IMR-90 (cell line): ENCODE data around the gene SLX1B. TPM values are rescaled to one million over a fixed set of nuclear protein-coding genes. Genes with fewer than 3 reads are reported as not detected.
"Not testable (repeated sequence)": the region's sequence is repeated elsewhere in the genome, so short reads cannot be mapped to it uniquely, and the experiment has no call there.

Experiments used
- ATAC-seq: fragments of 200-7000 bp; cut with Tn5 transposase; 2 replicates; pipeline ENCODE4 v1.9.1; 2020; ENCODE audit warnings: low read depth, mild to moderate bottlenecking, moderate library complexity
- BruUV-seq: library from RNA; stranded (reverse); fragments of 400-500 nt; replicated peaks from 2 replicates; lab custom pipeline; 2021; lab: Mats Ljungman, UMichigan
- CTCF ChIA-PET: fragments of 300-600 bp; formaldehyde crosslinking; extraction: SDS; loops from one replicate; lab custom pipeline; 2021; ENCODE audit warnings: antibody characterized with exemption; lab: Yijun Ruan, JAX
- POLR2A ChIA-PET: fragments of 300-600 bp; sonication (Branson Sonifier 250); formaldehyde crosslinking; loops from one replicate; lab custom pipeline; 2022; ENCODE audit warnings: antibody characterized with exemption; ENCODE audit not compliant: unreplicated experiment; lab: Charles Lee
- DNase-seq: peaks from one replicate; pipeline ENCODE4 v3.0.0; 2013
- H2AFZ ChIP-seq: replicated peaks from 2 replicates; pipeline ENCODE3; 2013; ENCODE audit warnings: low read length, mild to moderate bottlenecking; ENCODE audit not compliant: poor library complexity
- H2AK5ac ChIP-seq: 2 replicates; pipeline ENCODE4 v1.6.1; 2013; ENCODE audit warnings: low read depth, low read length, inconsistent platforms
- H2AK9ac ChIP-seq: replicated peaks from 2 replicates; pipeline ENCODE3; 2013; ENCODE audit warnings: mild to moderate bottlenecking, low read depth, low read length, moderate library complexity; ENCODE audit not compliant: poor library complexity
- H2BK120ac ChIP-seq: 2 replicates; pipeline ENCODE4 v1.6.1; 2013; ENCODE audit warnings: low read depth, low read length, inconsistent platforms
- H2BK15ac ChIP-seq: 3 replicates; pipeline ENCODE4 v1.6.1; 2013; ENCODE audit warnings: low read depth, low read length, inconsistent platforms
- H2BK20ac ChIP-seq: 2 replicates; pipeline ENCODE4 v1.6.1; 2013; ENCODE audit warnings: low read depth, mild to moderate bottlenecking, inconsistent platforms, low read length, moderate library complexity
- H2BK5ac ChIP-seq: 2 replicates; pipeline ENCODE4 v1.6.1; 2013; ENCODE audit warnings: mild to moderate bottlenecking, low read depth, low read length, inconsistent platforms; ENCODE audit not compliant: poor library complexity, severe bottlenecking
- H3K14ac ChIP-seq: replicated peaks from 2 replicates; pipeline ENCODE4 v1.6.1; 2013; ENCODE audit warnings: low read depth, low read length, inconsistent platforms
- H3K18ac ChIP-seq: 2 replicates; pipeline ENCODE4 v1.6.1; 2013; ENCODE audit warnings: low read depth, low read length, control low read depth
- H3K23ac ChIP-seq: 2 replicates; pipeline ENCODE4 v1.6.1; 2013; ENCODE audit warnings: low read depth, low read length, inconsistent platforms
- H3K27ac ChIP-seq: 2 replicates; pipeline ENCODE4 v1.5.1; 2013; ENCODE audit warnings: mild to moderate bottlenecking, control low read depth, low read length; ENCODE audit not compliant: insufficient read depth
- H3K27me3 ChIP-seq: 2 replicates; pipeline ENCODE4 v1.6.1; 2013; ENCODE audit warnings: low read length; ENCODE audit not compliant: control insufficient read depth, insufficient read depth
- H3K36me3 ChIP-seq: 2 replicates; pipeline ENCODE4 v1.6.1; 2013; ENCODE audit warnings: low read length, mixed read lengths; ENCODE audit not compliant: control insufficient read depth, insufficient read depth
- H3K4ac ChIP-seq: 2 replicates; pipeline ENCODE4 v1.6.1; 2013; ENCODE audit warnings: low read depth, low read length, inconsistent platforms
- H3K4me1 ChIP-seq: 2 replicates; pipeline ENCODE4 v1.6.1; 2013; ENCODE audit warnings: low read length, mixed read lengths; ENCODE audit not compliant: control insufficient read depth, insufficient read depth
- H3K4me2 ChIP-seq: 2 replicates; pipeline ENCODE4 v1.6.1; 2013; ENCODE audit warnings: low read depth, mild to moderate bottlenecking, control low read depth, low read length, moderate library complexity
- H3K4me3 ChIP-seq: 2 replicates; pipeline ENCODE4 v1.5.1; 2013; ENCODE audit warnings: low read depth, mild to moderate bottlenecking, control low read depth, low read length, moderate library complexity; ENCODE audit not compliant: insufficient read depth
- H3K56ac ChIP-seq: 2 replicates; pipeline ENCODE4 v1.6.1; 2013; ENCODE audit warnings: low read length, inconsistent platforms; ENCODE audit not compliant: insufficient read depth; ENCODE audit errors: extremely low read depth
- H3K79me1 ChIP-seq, 2 experiments: 2 replicates each; pipeline ENCODE4 v1.6.1; 2013; ENCODE audit warnings: low read length in 2 of 2, inconsistent platforms in 1 of 2, low read depth in 1 of 2
- H3K9ac ChIP-seq: 2 replicates; pipeline ENCODE4 v1.6.1; 2013; ENCODE audit warnings: low read depth, low read length, control low read depth
- H3K9me1 ChIP-seq: 2 replicates; pipeline ENCODE4 v1.6.1; 2013; ENCODE audit warnings: low read length, inconsistent platforms; ENCODE audit not compliant: insufficient read depth
- H3K9me3 ChIP-seq: 2 replicates; pipeline ENCODE4 v1.6.1; 2013; ENCODE audit warnings: low read length; ENCODE audit not compliant: control insufficient read depth, insufficient read depth
- H4K20me1 ChIP-seq: 2 replicates; pipeline ENCODE4 v1.6.1; 2013; ENCODE audit warnings: low read length, inconsistent platforms; ENCODE audit not compliant: insufficient read depth
- H4K5ac ChIP-seq: 2 replicates; pipeline ENCODE4 v1.6.1; 2013; ENCODE audit warnings: mild to moderate bottlenecking, low read depth, low read length, control low read depth
- H4K8ac ChIP-seq, 2 experiments: 2 replicates each; pipeline ENCODE4 v1.6.1; 2013; ENCODE audit warnings: low read depth in 2 of 2, low read length in 2 of 2, control low read depth in 1 of 2, inconsistent platforms in 1 of 2
- H4K91ac ChIP-seq: 2 replicates; pipeline ENCODE4 v1.6.1; 2013; ENCODE audit warnings: low read depth, low read length, inconsistent platforms; ENCODE audit not compliant: insufficient read depth
- WGBS, 2 experiments: methylation state at CpG; one replicate each; pipeline versions ENCODE4 v1.1.5 to v1.1.7; 2013; ENCODE audit warnings: missing lambda C conversion rate in 2 of 2; ENCODE audit not compliant: insufficient read length in 1 of 2; ENCODE audit errors: extremely low coverage in 2 of 2; 5-methylcytosine and 5-hydroxymethylcytosine counted together
- dilution Hi-C: fragments of 300-500 bp; cut with HindIII; formaldehyde crosslinking; loops from one replicate; pipeline ENCODE4 v1.14.3; 2018; ENCODE audit warnings: low sequenced_read_pairs; ENCODE audit not compliant: unreplicated experiment
- in situ Hi-C: fragments of 300-500 bp; cut with MboI; formaldehyde crosslinking; loops from 3 replicates; pipeline ENCODE4 v1.14.3; 2019; ENCODE audit warnings: low sequenced_read_pairs, inconsistent platforms, mixed read lengths
- intact Hi-C: fragments of 100-400 bp; cut with micrococcal nuclease; formaldehyde crosslinking; loops from 2 replicates; pipeline ENCODE4 v1.10.0; 2022
- polyA plus RNA-seq, 3 experiments: library from polyadenylated mRNA; depleted of rRNA; stranded (reverse); fragments of >200 nt; gene quantifications; 2 replicates each; pipeline ENCODE4 v1.2.3, GENCODE V29; 2012; ENCODE audit warnings: low replicate concordance in 1 of 3
- total RNA-seq: library from RNA; depleted of rRNA; stranded (reverse); fragments of >200 nt; gene quantifications from 2 replicates; pipeline ENCODE4 v1.2.3, GENCODE V29; 2012

The SLX1B gene
- total and polyA plus RNA-seq, 2 of the 4 experiments (the other 2 are of a cell fraction): 9.3 to 15.8 TPM

- H4K20me1 ChIP-seq, H3K27ac ChIP-seq, in situ Hi-C loops, H3K9ac ChIP-seq, H3K4me1 ChIP-seq, H3K56ac ChIP-seq, H2BK120ac ChIP-seq, H3K23ac ChIP-seq, H2BK15ac ChIP-seq, H3K4me3 ChIP-seq, H2BK20ac ChIP-seq, H3K14ac ChIP-seq, H3K4ac ChIP-seq, H4K5ac ChIP-seq, POLR2A ChIA-PET, H3K9me1 ChIP-seq, dilution Hi-C loops, CTCF ChIA-PET, H3K18ac ChIP-seq, H3K9me3 ChIP-seq, H2AK9ac ChIP-seq, H3K27me3 ChIP-seq, DNase-seq, H3K79me1 ChIP-seq, BruUV-seq, H4K91ac ChIP-seq, H2AFZ ChIP-seq, H3K4me2 ChIP-seq, H3K36me3 ChIP-seq, H2AK5ac ChIP-seq, intact Hi-C loops, H2BK5ac ChIP-seq, H4K8ac ChIP-seq: not testable (repeated sequence)
- peak; percentile 77 for ATAC-seq
- no CpG with 5 or more reads among the region's 29 CpGs for WGBS, 2 experiments
These were observed 495 bp downstream of the SLX1B start for GRCh38 chr16:29454828-29455227.

GRCh38 chr16:29457660-29458059, 3.3 kb downstream of the SLX1B start:
- H4K8ac ChIP-seq, H2BK120ac ChIP-seq, DNase-seq, H2AK5ac ChIP-seq, H3K4ac ChIP-seq, H3K4me3 ChIP-seq, in situ Hi-C loops, BruUV-seq, intact Hi-C loops, CTCF ChIA-PET, H4K5ac ChIP-seq, H4K20me1 ChIP-seq, H4K91ac ChIP-seq, H3K4me2 ChIP-seq, H3K36me3 ChIP-seq, dilution Hi-C loops, H3K27me3 ChIP-seq, H3K4me1 ChIP-seq, ATAC-seq, H3K14ac ChIP-seq, H2BK5ac ChIP-seq, H3K27ac ChIP-seq, H3K23ac ChIP-seq, H3K18ac ChIP-seq, H2BK15ac ChIP-seq, H3K56ac ChIP-seq, H3K9ac ChIP-seq, H2AFZ ChIP-seq, H3K79me1 ChIP-seq, H3K9me1 ChIP-seq, H3K9me3 ChIP-seq, H2BK20ac ChIP-seq, H2AK9ac ChIP-seq, POLR2A ChIA-PET: not testable (repeated sequence)
- WGBS, 2 experiments: no CpG with 5 or more reads among the region's 2 CpGs
